ENCODE measurements around the gene PRTN3.

GRCh38 chr19:896434-896833 lies 55.6 kb downstream of the PRTN3 start:
- TF ChIP-seq CTCF (IDR thresholded peaks at IDR 0.05) (no peak), EZH2phosphoT487 (IDR thresholded peaks at IDR 0.05) (no peak), EZH2 (IDR thresholded peaks at IDR 0.05) (no peak)

Data from neural progenitor cell (in vitro differentiated cells).